Endothelial cell (in vitro differentiated cells): ENCODE results near the gene LPP. TPM values are rescaled to one million over a fixed set of nuclear protein-coding genes. Genes with fewer than 3 reads are reported as not detected.
"Not testable (repeated sequence)": the region's sequence is repeated elsewhere in the genome, so short reads cannot be mapped to it uniquely, and the experiment has no call there.

Experiments used
- DNase-seq: peaks from one replicate; pipeline ENCODE4 v3.0.0; 2021; ENCODE audit warnings: low spot score
- H3K27ac Mint-ChIP-seq: one replicate; pipeline ENCODE4 v1.8.0; 2021; ENCODE audit warnings: mixed read lengths, inconsistent platforms; ENCODE audit not compliant: unreplicated experiment
- H3K27me3 Mint-ChIP-seq: one replicate; pipeline ENCODE4 v1.8.0; 2021; ENCODE audit warnings: mild to moderate bottlenecking, moderate library complexity, mixed read lengths, inconsistent platforms; ENCODE audit not compliant: unreplicated experiment
- H3K36me3 Mint-ChIP-seq: one replicate; pipeline ENCODE4 v1.8.0; 2021; ENCODE audit warnings: mild to moderate bottlenecking, low read depth, mixed read lengths, inconsistent platforms; ENCODE audit not compliant: unreplicated experiment
- H3K4me1 Mint-ChIP-seq: one replicate; pipeline ENCODE4 v1.8.0; 2021; ENCODE audit warnings: mild to moderate bottlenecking, mixed read lengths, inconsistent platforms; ENCODE audit not compliant: unreplicated experiment
- H3K4me3 Mint-ChIP-seq: one replicate; pipeline ENCODE4 v1.8.0; 2021; ENCODE audit warnings: mild to moderate bottlenecking, mixed read lengths, inconsistent platforms; ENCODE audit not compliant: unreplicated experiment
- H3K9me3 Mint-ChIP-seq: one replicate; pipeline ENCODE4 v1.8.0; 2021; ENCODE audit warnings: mixed read lengths, inconsistent platforms; ENCODE audit not compliant: unreplicated experiment
- CTCF ChIP-seq: fragments of 200-600 bp; sonication (generic); IDR thresholded peaks from one replicate; pipeline ENCODE4 v1.5.0; 2021; ENCODE audit warnings: antibody characterized with exemption; ENCODE audit not compliant: unreplicated experiment
- total RNA-seq: library from RNA; stranded (reverse); fragmentation: NEBNext Ultra II Directional; extraction: Animal tissue kit (Norgen Biotek cat#: 25700); gene quantifications from one replicate; pipeline ENCODE4 v1.2.1, GENCODE V29; 2021; ENCODE audit not compliant: unreplicated experiment

LPP gene
- total RNA-seq, 1 donor from 2014 or later: 181 TPM

GRCh38 chr3:188634285-188634684, 480.3 kb downstream of the LPP start:
- DNase-seq: no peak
- H3K36me3 Mint-ChIP-seq: peaks cover 19% of the 10 kb centered on the region
- no peak for TF ChIP-seq CTCF
- peaks cover 10% of the 10 kb centered on the region for H3K27me3 Mint-ChIP-seq
- peaks cover 3% of the 10 kb centered on the region for H3K4me1 Mint-ChIP-seq
- H3K9me3 Mint-ChIP-seq: no peaks in the 10 kb centered on the region
- no peak overlapping the region for H3K27ac Mint-ChIP-seq
- H3K4me3 Mint-ChIP-seq: no peak overlapping the region

- H3K4me3 Mint-ChIP-seq: no peak overlapping the region
- no peak for TF ChIP-seq CTCF
- no peak overlapping the region for H3K27ac Mint-ChIP-seq
- peaks cover 19% of the 10 kb centered on the region for H3K36me3 Mint-ChIP-seq
- no peaks in the 10 kb centered on the region for H3K9me3 Mint-ChIP-seq
- peaks cover 10% of the 10 kb centered on the region for H3K27me3 Mint-ChIP-seq
- no peak for DNase-seq
- H3K4me1 Mint-ChIP-seq: peaks cover 3% of the 10 kb centered on the region
Observed at GRCh38 chr3:188635258-188636042, 481.5 kb downstream of the LPP start.

- not testable (repeated sequence) for H3K27ac Mint-ChIP-seq, H3K27me3 Mint-ChIP-seq, DNase-seq, H3K9me3 Mint-ChIP-seq, H3K4me3 Mint-ChIP-seq, H3K4me1 Mint-ChIP-seq
- H3K36me3 Mint-ChIP-seq: peaks cover 19% of the 10 kb centered on the region
Observed at GRCh38 chr3:188636292-188636691, 482.3 kb downstream of the LPP start.

GRCh38 chr3:188641076-188641475, 487.1 kb downstream of the LPP start:
- no peak overlapping the region for H3K4me3 Mint-ChIP-seq
- H3K4me1 Mint-ChIP-seq: peaks cover 15% of the 10 kb centered on the region
- no peak overlapping the region for H3K27ac Mint-ChIP-seq
- no peaks in the 10 kb centered on the region for H3K27me3 Mint-ChIP-seq
- H3K36me3 Mint-ChIP-seq: no peaks in the 10 kb centered on the region
- H3K9me3 Mint-ChIP-seq: no peaks in the 10 kb centered on the region
- DNase-seq: no peak
- no peak for TF ChIP-seq CTCF

GRCh38 chr3:188643736-188644135, 489.8 kb downstream of the LPP start:
- Mint-ChIP-seq H3K27me3 (no peaks in the 10 kb centered on the region), H3K36me3 (no peaks in the 10 kb centered on the region), H3K4me3 (no peak overlapping the region), H3K9me3 (no peaks in the 10 kb centered on the region), H3K27ac (no peak overlapping the region), H3K4me1 (peaks cover 15% of the 10 kb centered on the region)
- DNase-seq: no peak
- TF ChIP-seq CTCF: no peak
